Measurements from ENCODE around the gene PLCXD3. TPM values are rescaled to one million over a fixed set of nuclear protein-coding genes. Genes with fewer than 3 reads are reported as not detected.

PLCXD3 gene, protein sequence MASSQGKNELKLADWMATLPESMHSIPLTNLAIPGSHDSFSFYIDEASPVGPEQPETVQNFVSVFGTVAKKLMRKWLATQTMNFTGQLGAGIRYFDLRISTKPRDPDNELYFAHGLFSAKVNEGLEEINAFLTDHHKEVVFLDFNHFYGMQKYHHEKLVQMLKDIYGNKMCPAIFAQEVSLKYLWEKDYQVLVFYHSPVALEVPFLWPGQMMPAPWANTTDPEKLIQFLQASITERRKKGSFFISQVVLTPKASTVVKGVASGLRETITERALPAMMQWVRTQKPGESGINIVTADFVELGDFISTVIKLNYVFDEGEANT
- total RNA-seq: 63.8 TPM
- long read RNA-seq, full-length matches to known transcripts: 10 of 51 reads
- long read RNA-seq, partial matches to known transcripts: 0 of 51 reads
- long read RNA-seq, other reads (novel, unspliced or antisense): 41 of 51 reads

DNA sequence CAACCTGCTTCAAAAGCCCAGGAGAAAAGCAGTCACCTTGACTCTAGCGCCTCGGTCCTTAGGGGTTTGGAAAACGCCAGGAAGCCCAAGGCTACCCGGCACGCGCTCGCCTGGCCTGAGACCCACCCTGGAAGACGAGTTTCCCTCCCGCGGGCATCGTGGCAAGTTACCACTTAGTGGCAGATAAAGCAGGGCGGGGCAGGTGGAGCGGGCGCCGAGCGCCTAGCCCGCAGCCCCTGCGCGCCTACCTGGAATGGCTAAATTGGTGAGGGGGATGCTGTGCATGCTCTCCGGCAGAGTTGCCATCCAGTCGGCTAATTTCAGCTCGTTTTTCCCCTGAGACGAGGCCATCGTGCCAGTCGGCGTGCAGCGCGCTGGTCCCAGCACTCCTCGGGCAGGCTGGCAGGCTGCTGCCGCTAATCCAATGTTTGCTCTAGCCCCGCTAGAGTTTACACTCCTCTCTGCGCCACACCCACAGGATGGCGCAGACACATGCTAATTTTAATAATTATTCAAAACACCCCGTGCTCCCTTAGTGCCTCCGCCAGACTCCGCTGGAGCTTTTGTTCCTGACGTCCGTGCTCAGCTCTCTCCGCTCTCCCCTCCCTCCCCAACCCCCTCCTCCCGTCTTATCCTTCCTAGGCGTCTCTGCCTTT is at the start of gene PLCXD3:
Gene PLCXD3, minus strand, starts transcription at position 426 of the 656 bp plus-strand sequence. Its CDS starts 75 bp downstream, at position 351.
- peak; percentile 76 for DNase-seq (ENCODE audit: low spot score)
- intact Hi-C loops (cut with DNase I): loop anchor here (5.0 kb wide), 1 partner anchor 238 kb away; no protein-coding TSS in a partner anchor

DNA sequence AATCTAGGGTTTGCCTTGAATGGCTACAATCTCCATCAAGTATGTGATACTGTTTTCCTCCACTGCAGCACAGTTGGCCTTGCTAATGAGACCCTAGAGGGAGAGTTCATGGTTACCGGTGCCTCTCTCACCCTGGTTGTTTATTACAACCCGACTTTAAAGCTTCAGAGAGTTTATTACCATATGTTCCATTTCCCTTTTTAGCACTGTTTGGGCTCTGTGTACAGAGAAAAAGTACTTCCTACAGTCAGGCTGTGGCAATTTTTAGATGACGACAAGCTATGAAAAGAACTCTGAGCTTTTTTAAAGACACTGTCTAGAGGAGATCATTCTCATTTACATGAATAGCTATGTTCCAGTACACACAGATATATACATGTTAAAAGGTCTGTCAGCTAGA is 48.8 kb upstream of the PLCXD3 start:
- intact Hi-C loops (cut with DNase I): no loop called here
- no peak for DNase-seq (ENCODE audit: low spot score)

DNA sequence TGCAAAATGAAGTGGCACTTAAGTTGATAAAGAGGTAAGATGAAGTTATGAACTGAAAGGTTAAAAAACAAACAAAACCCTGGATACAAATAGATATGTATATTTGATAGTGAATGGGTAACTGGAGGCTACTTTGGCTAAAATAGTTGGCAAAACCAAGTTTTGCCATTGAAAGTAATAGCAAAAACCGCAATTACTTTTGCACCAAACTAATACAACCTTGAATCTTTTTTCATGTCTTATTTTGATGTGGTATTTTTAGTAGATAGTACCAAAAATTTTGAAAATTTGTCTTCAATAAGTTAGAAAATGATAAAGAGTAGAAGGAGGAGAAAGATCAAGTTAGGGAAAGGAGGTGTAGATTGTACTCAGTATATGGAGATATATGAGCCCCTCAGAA is 47.9 kb upstream of the PLCXD3 start:
- intact Hi-C loops (cut with DNase I): no loop called here
- no peak for DNase-seq (ENCODE audit: low spot score)

DNA sequence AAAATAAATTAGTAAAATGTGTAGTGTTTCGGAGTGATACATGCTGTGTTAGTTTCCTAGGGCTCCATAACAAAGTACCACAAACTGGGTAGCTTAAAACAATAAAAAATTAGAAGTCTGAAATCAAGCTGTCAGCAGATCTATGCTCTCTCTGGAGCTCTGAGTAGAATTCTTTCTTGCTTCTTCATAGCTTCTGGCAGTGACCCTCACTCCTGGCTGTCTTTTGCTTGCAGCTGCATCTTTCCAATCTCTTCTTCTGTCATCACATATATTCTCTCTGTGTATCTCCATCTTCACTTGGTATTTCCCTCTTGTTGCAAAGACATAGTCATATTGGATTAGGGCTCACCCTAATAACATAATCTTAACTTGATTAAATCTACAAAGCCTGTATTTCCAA is 37.6 kb upstream of the PLCXD3 start:
- no peak for DNase-seq (ENCODE audit: low spot score)
- intact Hi-C loops (cut with DNase I): no loop called here

DNA sequence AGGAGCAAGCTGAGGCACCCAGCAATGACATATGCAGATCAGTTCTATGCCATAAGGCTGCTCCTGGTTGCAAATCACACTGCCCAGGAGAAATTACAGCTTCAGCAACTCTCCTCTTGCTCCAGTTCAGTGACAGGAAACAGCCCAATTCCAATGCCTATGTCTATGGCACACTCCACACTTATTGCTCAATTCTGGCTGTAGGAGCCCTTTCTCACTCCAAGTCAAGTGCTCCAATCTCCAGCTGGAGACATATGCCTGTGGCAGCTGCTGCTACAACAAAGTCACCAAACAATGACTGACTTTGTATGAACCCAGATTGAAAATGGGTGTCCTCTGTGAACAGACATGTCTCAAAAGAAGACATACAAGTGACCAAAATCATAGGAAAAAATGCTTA is 31.8 kb upstream of the PLCXD3 start:
- intact Hi-C loops (cut with DNase I): no loop called here
- no peak for DNase-seq (ENCODE audit: low spot score)

DNA sequence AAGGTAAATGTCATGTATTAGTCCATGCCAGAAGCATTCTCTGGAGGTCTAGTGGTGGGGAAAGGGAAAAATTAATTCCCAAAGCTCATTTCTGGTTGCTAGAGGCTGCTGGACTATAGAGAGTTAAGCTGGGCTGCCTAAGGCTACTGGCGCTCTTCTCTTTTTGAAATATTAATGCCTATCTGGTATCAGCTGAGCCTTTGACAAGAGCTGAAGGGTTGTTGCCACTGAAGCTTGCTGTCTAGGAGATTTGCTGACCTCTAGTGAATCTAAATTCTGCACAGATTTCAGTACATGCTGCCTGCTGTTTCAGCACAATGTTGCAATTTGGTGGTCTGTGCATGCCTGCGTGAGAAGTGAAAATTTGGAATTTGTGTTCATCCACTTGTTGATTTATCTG is 29.1 kb upstream of the PLCXD3 start:
- intact Hi-C loops (cut with DNase I): no loop called here

DNA sequence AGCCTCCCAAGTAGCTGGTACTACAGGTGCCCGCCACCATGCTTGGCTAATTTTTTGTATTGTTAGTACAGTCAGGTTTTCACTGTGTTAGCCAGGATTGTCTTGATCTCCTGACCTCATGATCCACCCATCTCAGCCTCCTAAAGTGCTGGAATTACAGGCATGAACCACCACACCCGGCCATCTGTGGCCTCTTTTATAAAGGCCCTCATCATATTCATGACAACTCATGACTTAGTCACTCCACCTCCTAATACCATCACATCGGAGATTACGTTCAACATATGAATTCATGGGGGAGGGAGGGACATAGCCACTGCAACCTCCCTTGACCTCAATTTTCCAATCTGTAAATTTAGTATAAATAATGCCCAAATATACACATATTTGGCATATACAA is 27.2 kb upstream of the PLCXD3 start:
- intact Hi-C loops (cut with DNase I): no loop called here
- no peak for DNase-seq (ENCODE audit: low spot score)

More for the DNA sequence above, 29.1 kb upstream of the PLCXD3 start:
- DNase-seq (ENCODE audit: low spot score): no peak

DNA sequence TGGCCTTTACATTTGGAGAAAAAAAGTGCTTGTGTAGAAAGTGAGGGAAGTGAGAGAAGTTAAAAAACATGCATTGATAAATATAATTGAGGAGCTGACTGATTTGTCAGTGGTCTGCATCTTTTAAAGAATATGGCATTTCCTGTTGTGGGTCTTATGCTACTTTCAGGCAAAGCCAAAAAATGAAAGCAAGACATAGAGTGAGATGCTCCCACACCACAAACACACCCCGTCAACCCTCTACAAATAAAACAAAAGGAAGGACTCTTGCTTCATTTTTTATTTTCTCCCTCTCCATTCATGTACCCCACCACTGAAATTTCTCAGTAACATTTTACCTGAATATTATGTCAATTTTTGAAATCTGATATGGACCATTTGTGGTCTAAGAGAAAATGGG is 22.1 kb upstream of the PLCXD3 start:
- no peak for DNase-seq (ENCODE audit: low spot score)
- intact Hi-C loops (cut with DNase I): no loop called here

DNA sequence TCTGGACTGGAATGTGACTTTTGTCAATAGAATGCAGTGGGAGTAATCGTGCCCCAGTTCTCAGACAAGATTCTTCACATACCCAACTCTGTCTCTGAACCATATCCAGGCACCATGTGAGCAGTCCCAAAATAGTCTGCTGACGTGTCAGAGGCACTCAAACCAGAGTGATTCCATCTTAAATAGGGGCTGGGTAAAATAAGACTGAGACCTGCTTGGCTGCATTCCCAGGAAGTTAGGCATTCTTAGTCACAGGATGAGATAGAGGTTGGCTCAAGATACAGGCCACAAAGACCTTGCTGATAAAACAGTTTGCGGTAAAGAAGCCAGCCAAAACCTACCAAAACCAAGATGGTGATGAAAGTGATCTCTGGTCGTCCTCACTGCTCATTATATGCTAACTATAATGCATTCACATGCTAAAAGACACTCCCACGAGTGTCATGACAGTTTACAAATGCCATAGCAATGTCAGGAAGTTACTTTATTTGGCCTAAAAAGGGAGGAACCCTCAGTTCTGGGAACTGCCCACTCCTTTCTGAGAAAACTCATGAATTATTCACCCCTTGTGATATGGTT is 16.9 kb upstream of the PLCXD3 start:
- intact Hi-C loops (cut with DNase I): loop anchor here (2.0 to 10.0 kb wide), 3 partner anchors 70 to 432 kb away; no protein-coding TSS in a partner anchor
- peak; percentile 80 for DNase-seq (ENCODE audit: low spot score)

DNA sequence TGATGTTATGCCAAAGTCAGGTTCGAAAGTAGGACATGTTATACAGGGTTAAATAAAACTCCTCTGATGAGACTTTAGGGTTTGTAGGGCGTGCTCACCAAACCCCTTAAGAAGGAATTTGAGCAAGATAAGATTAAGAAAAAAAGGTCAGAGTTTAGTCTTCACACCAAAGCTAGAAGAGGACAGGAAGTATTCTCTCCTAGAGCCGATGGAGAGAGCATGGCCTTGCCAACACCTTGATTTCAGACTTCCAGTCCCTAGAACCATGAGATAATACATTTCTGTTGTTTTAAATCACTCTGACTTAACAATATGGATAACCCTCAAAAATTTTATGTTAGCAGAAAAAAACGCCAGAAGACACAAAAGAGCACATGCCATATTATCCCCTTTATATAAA is 16.3 kb upstream of the PLCXD3 start:
- no peak for DNase-seq (ENCODE audit: low spot score)
- intact Hi-C loops (cut with DNase I): loop anchor here (2.0 to 10.0 kb wide), 3 partner anchors 70 to 432 kb away; no protein-coding TSS in a partner anchor

DNA sequence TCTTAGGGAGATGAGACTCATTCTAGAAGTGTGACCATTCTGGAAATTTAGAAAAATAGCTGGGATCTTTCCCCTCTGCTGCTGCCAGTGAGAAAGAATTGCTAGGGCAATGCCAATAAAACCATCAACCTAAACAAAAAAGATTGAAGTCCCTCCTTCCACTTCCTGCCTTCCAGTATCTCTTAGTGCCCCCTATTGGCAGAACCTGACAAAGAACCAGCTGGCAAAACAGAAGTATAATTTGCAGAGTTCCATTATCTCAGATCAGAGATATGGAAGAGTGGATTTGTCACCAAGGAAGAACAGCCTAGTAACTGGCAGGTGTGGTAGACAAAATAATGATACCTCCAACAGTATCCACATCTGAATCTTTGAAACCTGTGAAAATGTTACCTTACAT is 13.8 kb upstream of the PLCXD3 start:
- intact Hi-C loops (cut with DNase I): loop anchor here (5.0 to 10.0 kb wide), 2 partner anchors 429 to 622 kb away; no protein-coding TSS in a partner anchor
- DNase-seq (ENCODE audit: low spot score): no peak

DNA sequence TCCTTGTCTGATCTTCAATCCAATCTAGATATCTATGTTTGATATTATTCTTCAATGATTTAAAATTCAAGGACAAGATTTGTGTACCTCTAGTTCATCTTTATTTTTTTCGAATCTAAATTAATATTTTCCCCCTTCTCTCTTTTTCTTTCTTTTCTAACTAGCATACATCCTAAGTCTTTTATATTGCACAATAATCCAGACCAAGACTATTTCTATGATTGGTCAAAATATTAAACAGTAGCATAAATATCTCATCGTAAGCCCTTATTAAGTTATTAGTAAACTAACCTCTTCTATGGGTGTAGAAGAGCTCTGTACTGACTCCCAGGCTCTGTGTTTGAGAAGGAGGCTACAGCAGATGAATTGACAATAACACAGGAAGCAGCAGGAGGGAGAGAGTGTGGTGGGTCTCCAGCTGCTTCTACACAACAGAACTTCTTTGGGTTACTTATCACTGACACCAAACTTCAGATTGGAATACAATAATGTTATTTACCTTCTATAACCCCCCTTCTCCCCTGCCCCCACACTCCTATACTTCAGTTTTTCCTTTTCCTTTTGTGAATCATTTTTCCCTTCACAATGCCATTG is 11.9 kb upstream of the PLCXD3 start:
- intact Hi-C loops (cut with DNase I): loop anchor here (5.0 to 10.0 kb wide), 2 partner anchors 427 to 620 kb away; no protein-coding TSS in a partner anchor

DNA sequence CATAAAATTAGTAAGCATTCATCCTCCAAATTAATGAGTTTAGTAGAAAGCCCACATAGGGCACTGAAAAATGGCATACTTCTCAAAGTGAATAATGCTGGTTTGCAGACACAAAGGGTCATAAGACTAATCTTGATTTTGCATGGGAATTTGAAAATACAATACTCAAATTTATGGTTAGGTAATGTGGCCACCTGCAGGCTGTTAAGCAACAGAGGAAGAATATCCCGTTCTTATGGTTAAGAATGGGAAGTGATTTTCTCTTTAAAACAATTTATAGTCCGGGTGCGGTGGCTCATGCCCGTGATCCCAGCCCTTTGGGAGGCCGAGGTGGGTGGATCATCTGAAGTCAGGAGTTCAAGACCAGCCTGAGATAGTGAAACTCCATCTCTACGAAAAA is 9.4 kb upstream of the PLCXD3 start:
- no peak for DNase-seq (ENCODE audit: low spot score)
- intact Hi-C loops (cut with DNase I): loop anchor here (5.0 to 10.0 kb wide), 2 partner anchors 425 to 618 kb away; no protein-coding TSS in a partner anchor

More for the DNA sequence above, 11.9 kb upstream of the PLCXD3 start:
- no peak for DNase-seq (ENCODE audit: low spot score)

DNA sequence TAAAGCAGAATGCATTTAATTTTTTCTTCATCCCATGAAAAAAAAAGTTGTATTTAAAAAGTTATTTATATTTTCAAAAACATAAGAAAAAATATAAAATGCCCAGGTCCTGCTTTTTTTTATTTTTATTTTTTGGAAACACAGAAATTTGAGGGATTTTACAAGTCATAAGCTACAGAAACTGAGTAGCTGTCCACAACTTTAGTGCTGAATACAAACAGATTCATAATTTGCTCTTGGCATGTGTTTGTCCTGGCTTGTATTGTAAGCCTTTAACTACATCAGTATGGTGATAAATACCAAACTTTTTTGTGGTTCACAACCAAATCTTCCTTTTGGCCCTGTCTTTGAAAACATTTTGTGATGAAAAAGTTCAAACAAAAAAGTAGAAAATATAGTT is 7.5 kb upstream of the PLCXD3 start:
- no peak for DNase-seq (ENCODE audit: low spot score)
- intact Hi-C loops (cut with DNase I): no loop called here

DNA sequence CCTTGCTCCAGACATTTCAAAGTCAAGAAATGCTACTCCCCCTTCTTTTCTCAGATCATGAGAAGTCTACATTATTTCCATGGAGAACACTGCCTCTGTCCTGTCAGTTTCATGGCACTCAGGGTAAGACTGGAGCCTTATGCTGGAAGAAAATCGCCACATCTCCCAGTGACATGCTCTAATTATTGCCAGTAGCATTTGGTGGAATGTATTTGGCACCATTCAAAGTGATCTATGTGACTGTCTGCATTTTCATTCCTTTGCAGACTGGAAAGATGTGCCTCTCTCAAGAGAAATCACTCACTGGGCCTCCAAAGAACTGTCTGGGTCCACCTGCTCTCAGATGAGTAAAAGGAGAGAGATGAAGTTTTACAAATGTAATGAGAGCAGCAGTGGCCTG is 840 bp upstream of the PLCXD3 start:
- intact Hi-C loops (cut with DNase I): loop anchor here (5.0 kb wide), 1 partner anchor 239 kb away; no protein-coding TSS in a partner anchor
- DNase-seq (ENCODE audit: low spot score): no peak

DNA sequence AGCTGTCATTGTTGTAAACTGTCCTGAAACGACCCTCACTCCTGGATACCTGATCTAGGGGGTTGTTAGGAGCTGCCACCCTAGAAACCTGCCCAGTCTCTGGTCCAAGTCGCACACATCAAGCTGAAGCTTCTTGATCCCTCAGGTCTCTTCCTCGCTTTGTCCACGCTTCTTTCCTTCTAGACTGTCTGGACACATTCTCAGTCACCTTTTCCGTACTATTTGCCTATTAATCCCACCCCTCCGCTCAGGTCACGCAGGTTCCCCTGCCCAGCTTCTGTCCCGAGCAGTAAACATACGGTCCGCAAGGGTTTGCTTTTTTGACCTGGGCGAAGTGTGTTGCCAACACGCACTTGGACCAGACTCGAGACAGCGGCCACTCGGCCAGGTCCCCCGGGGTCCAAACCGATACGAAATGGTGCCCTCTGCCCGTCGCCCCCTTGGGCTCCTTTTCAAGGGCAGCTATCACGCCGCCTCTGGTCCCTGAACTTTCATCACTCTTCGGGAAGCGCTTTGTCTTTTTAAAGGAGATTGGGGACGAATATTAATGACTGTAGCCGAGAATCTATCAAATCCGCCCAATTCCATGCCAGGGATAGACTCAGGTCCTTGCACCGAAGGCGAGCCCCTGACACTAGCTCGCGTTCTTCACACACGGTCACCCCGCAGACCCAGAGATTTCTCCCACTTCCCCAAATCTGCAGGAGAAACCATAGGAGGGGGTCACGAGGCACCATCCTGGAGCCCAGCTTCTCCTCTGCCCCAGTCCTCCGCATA is 814 bp downstream of the PLCXD3 start:
- no peak for DNase-seq (ENCODE audit: low spot score)
- intact Hi-C loops (cut with DNase I): loop anchor here (5.0 kb wide), 2 partner anchors 52 to 237 kb away; no protein-coding TSS in a partner anchor

DNA sequence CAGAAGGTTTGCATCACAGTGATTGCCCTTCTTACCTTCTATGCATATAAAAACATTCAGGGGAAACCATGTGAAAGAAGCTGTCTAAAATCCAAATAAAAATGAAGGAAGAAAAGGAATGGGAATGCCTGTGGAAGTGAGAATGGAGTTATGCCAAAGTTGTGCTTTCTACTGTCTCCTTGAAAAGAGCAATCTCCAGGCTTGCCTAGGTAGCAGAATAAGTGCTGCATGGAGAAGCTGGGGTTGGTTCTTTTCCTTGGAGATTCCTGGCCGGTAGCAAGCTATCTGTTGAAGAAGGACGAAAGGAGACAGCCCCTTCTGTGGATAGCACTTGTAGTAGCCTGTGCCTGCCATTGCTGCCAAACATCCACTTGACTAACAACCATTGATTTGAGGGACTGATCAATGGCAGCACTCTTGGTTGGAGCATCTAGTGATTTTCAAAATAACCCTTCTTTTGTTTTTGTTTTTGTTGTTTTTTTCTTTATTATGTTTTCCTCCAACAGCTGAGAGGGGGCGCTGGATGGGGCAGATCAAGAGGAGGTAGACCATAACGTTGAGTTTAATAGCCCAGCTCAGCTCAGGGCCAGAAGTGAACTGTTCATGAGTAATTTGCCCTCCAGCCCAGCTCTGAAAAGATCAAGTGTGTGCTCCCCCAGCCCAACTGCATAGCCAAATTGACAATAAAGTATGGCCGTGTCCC is 1.6 kb downstream of the PLCXD3 start:
- DNase-seq (ENCODE audit: low spot score): no peak
- intact Hi-C loops (cut with DNase I): loop anchor here (5.0 kb wide), 1 partner anchor 52 kb away; no protein-coding TSS in a partner anchor

DNA sequence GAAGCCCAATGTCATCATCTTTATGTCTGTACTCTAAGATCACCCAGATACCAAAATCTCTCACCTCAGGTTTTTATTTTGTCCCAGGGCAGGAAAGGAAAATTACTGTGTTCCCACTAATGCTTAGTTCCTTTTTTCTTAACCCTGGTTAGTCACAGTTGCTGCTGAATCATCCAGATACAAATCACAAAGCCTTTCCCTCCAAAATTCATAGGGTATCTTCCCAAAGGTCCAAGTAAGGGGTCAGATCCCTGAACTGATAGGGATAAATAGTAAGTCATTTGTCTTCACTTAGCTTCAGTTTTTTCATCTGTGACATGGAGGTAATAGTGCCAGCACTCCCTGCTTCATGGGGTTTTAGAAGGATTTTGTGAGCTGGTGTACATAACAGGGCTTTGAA is 2.2 kb downstream of the PLCXD3 start:
- no peak for DNase-seq (ENCODE audit: low spot score)
- intact Hi-C loops (cut with DNase I): loop anchor here (5.0 kb wide), 1 partner anchor 51 kb away; no protein-coding TSS in a partner anchor

Data from cardiac septum (tissue), 1 donor.